Tibial nerve (tissue), 4 donors: ENCODE measurements around the gene CSNK2A1. TPM values are rescaled to one million over a fixed set of nuclear protein-coding genes. Genes with fewer than 3 reads are reported as not detected.

Source experiments
- DNase-seq, 2 donors: peaks; one replicate each; pipeline ENCODE4 v3.0.0-alpha.2; 2019; ENCODE audit warnings: low spot score in 2 of 2
- H3K27ac ChIP-seq, 4 donors: fragments of 200-600 bp; sonication (generic) in 3 of 4; one replicate each; pipeline ENCODE4 v1.5.1; 2017 to 2019; ENCODE audit warnings: mild to moderate bottlenecking in 1 of 4
- H3K27me3 ChIP-seq, 2 donors: fragments of 200-600 bp; sonication (generic) in 1 of 2; one replicate each; pipeline versions ENCODE4 v1.5.1 to v1.6.0; 2017 to 2019
- H3K36me3 ChIP-seq, 3 donors: fragments of 200-600 bp; sonication (generic); one replicate each; pipeline ENCODE4 v1.5.1; 2018 to 2019
- H3K4me1 ChIP-seq, 4 donors: fragments of 200-600 bp; sonication (generic) in 3 of 4; one replicate each; pipeline ENCODE4 v1.5.1; 2017 to 2019
- H3K4me3 ChIP-seq, 4 donors: fragments of 200-600 bp; sonication (generic) in 3 of 4; one replicate each; pipeline ENCODE4 v1.5.1; 2017 to 2019; ENCODE audit warnings: mild to moderate bottlenecking in 1 of 4, moderate library complexity in 1 of 4
- H3K9me3 ChIP-seq, 4 donors: fragments of 200-600 bp; sonication (generic) in 3 of 4; one replicate each; pipeline ENCODE4 v1.5.1; 2017 to 2019
- CTCF ChIP-seq, 5 experiments: fragments of 200-600 bp in 3 of 5; fragments of 450-650 bp in 2 of 5; sonication (generic) in 3 of 5; IDR thresholded peaks; one replicate each; pipeline ENCODE4 v1.5.1; 2016 to 2019; ENCODE audit warnings: antibody characterized with exemption in 5 of 5, mild to moderate bottlenecking in 3 of 5, moderate library complexity in 2 of 5
- EP300 ChIP-seq, 2 donors: sonication (generic); formaldehyde crosslinking; IDR thresholded peaks; one replicate each; pipeline ENCODE4 v1.6.1; 2017; ENCODE audit warnings: antibody characterized with exemption in 2 of 2, mild to moderate bottlenecking in 1 of 2
- POLR2A ChIP-seq, 2 donors: fragments of 450-650 bp; IDR thresholded peaks; one replicate each; pipeline ENCODE4 v1.6.1; 2017; ENCODE audit warnings: antibody characterized with exemption in 2 of 2, mild to moderate bottlenecking in 2 of 2, moderate library complexity in 2 of 2
- WGBS, 2 donors: methylation state at CpG; one replicate each; pipeline ENCODE4 v1.1.5; 2018; 5-methylcytosine and 5-hydroxymethylcytosine counted together
- total RNA-seq, 4 donors: library from RNA; depleted of rRNA; stranded (reverse); fragments of >200 nt; gene quantifications; one replicate each; pipeline ENCODE4 v1.1.0, GENCODE V29; 2016

The CSNK2A1 gene
- total RNA-seq, 4 donors from 2014 or later: 60.7 to 73.0 (median 64.1) TPM

DNA sequence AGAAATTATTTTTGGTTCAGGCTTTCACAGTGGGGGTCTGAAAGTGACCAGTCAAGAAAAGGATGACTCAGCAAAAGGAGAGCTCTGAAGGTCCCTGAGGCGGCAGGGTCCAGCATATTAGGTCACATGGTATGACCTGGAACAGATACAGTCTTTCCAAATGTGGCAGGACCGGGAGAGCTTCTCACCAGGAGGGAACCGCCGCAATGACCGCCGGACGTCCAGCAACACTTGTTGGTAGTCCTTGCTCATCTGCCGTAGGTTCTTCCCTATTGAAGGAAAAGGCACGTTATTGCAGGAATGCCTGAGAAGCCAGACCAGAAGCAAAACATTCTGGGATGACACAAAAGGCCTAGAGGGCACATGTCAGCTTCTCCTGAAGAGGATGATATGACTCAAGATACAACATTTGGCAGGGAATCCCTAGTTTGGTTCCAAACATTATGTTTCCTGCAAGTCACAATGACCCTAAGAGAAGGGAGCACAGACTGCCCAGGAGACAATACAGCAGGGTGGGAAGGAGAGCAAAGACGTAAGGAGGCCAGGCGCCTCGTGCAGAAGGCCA, 98.6 kb downstream of the CSNK2A1 start:
- WGBS, 2 donors: 65 to 71% methylated on average over 12 of the region's 12 CpGs
- TF ChIP-seq EP300 (IDR thresholded peaks at IDR 0.05) (no peak), POLR2A (IDR thresholded peaks at IDR 0.05) (no peak), CTCF (IDR thresholded peaks at IDR 0.05) (no peak)
- Histone ChIP-seq H3K27ac (no peak overlapping the region), H3K36me3 (peaks cover 0 to 80% (median 5%) of the 10 kb centered on the region in 3 donors), H3K4me1 (peaks cover 0 to 17% (median 0%) of the 10 kb centered on the region in 4 donors), H3K9me3 (no peaks in the 10 kb centered on the region), H3K4me3 (no peak overlapping the region), H3K27me3 (no peaks in the 10 kb centered on the region)
- DNase-seq: no peak

GRCh38 chr20:444117-444516, 99.5 kb downstream of the CSNK2A1 start:
- Histone ChIP-seq H3K27me3 (no peaks in the 10 kb centered on the region), H3K9me3 (no peaks in the 10 kb centered on the region), H3K4me1 (peaks cover 0 to 20% (median under 1%) of the 10 kb centered on the region in 4 donors), H3K27ac (no peak overlapping the region), H3K4me3 (no peak overlapping the region), H3K36me3 (peaks cover 0 to 88% (median 5%) of the 10 kb centered on the region in 3 donors)
- no peak for DNase-seq
- WGBS, 2 donors: 74 to 81% methylated on average over 3 of the region's 3 CpGs
- TF ChIP-seq CTCF (IDR thresholded peaks at IDR 0.05) (no peak), POLR2A (IDR thresholded peaks at IDR 0.05) (no peak), EP300 (IDR thresholded peaks at IDR 0.05) (no peak)

- Histone ChIP-seq H3K4me3 (no peak overlapping the region), H3K4me1 (peaks cover 0 to 28% (median 2%) of the 10 kb centered on the region in 4 donors), H3K27ac (no peak overlapping the region), H3K9me3 (no peaks in the 10 kb centered on the region), H3K27me3 (no peaks in the 10 kb centered on the region), H3K36me3 (peaks cover 0 to 96% (median 11%) of the 10 kb centered on the region in 3 donors)
- TF ChIP-seq POLR2A (IDR thresholded peaks at IDR 0.05) (no peak), EP300 (IDR thresholded peaks at IDR 0.05) (no peak), CTCF (IDR thresholded peaks at IDR 0.05) (no peak)
- DNase-seq: no peak
- WGBS, 2 donors: 79 to 80% methylated on average over 4 of the region's 4 CpGs
These were observed 100.3 kb downstream of the CSNK2A1 start for GRCh38 chr20:443223-443775.

- H3K36me3 ChIP-seq: peaks cover 0 to 100% (median 22%) of the 10 kb centered on the region in 3 donors
- WGBS, 2 donors: 93 to 94% methylated on average over 13 of the region's 13 CpGs
- TF ChIP-seq CTCF (IDR thresholded peaks at IDR 0.05) (no peak), POLR2A (IDR thresholded peaks at IDR 0.05) (no peak), EP300 (IDR thresholded peaks at IDR 0.05) (no peak)
These were observed 103.0 kb downstream of the CSNK2A1 start for GRCh38 chr20:440636-441035.

DNA sequence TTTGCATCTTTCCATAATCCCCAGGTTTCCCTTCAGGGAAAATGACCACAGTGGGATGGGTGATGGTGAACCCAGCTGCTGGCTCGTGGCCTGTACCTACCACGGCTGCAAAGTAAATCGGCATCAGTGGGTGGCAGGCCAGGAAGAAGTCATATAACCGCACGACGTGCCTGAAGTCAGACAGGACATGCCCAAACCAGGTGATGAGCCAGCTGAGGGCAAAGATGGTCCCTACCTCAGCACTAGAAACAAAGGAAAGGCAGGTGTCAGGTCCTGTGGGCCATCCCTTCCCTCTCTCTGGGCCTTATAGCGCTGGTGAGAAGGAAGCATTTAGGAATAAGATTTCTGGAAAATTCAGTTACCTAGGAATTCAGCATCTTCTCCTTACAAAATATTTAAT, 103.4 kb downstream of the CSNK2A1 start:
- H3K27me3 ChIP-seq: no peaks in the 10 kb centered on the region
- DNase-seq: no peak
- no peaks in the 10 kb centered on the region for H3K9me3 ChIP-seq
- peaks cover 0 to 23% (median 2%) of the 10 kb centered on the region in 4 donors for H3K4me1 ChIP-seq
- H3K4me3 ChIP-seq: no peak overlapping the region
- peaks cover 0 to 100% (median 26%) of the 10 kb centered on the region in 3 donors for H3K36me3 ChIP-seq
- H3K27ac ChIP-seq: no peak overlapping the region
- WGBS, 2 donors: 97 to 99% methylated on average over 7 of the region's 7 CpGs
- no peak for TF ChIP-seq EP300 (IDR thresholded peaks at IDR 0.05)
- no peak for TF ChIP-seq CTCF (IDR thresholded peaks at IDR 0.05)
- no peak for TF ChIP-seq POLR2A (IDR thresholded peaks at IDR 0.05)

More at GRCh38 chr20:440636-441035, 103.0 kb downstream of the CSNK2A1 start:
- no peak overlapping the region for H3K4me3 ChIP-seq
- peaks cover 0 to 27% (median 2%) of the 10 kb centered on the region in 4 donors for H3K4me1 ChIP-seq
- no peak for DNase-seq
- H3K27me3 ChIP-seq: no peaks in the 10 kb centered on the region
- no peak overlapping the region for H3K27ac ChIP-seq
- H3K9me3 ChIP-seq: no peaks in the 10 kb centered on the region
